Retina (tissue), 1 donor: ENCODE measurements around the gene MTX1.
A peak's percentile ranks its signal among the peaks of the same experiment; 100 is the strongest.
"Not testable (repeated sequence)": the region's sequence is repeated elsewhere in the genome, so short reads cannot be mapped to it uniquely, and the experiment has no call there.

Experiments
- DNase-seq: peaks from one replicate; pipeline ENCODE4 v3.0.0-alpha.2; 2016

MTX1 gene

GRCh38 chr1:155189926-155190325 is 18.6 kb upstream of the MTX1 start:
- not testable (repeated sequence) for DNase-seq

- no peak for DNase-seq
Measured at GRCh38 chr1:155191904-155192303, 16.6 kb upstream of the MTX1 start.

- no peak for DNase-seq
Measured at GRCh38 chr1:155192346-155193274, 15.9 kb upstream of the MTX1 start.

GRCh38 chr1:155193275-155193990 is 15.1 kb upstream of the MTX1 start:
- DNase-seq = peak; percentile 98

- not testable (repeated sequence) for DNase-seq
Measured at GRCh38 chr1:155193991-155194240, 14.6 kb upstream of the MTX1 start.

- no peak for DNase-seq
Measured at GRCh38 chr1:155195201-155196102, 13.0 kb upstream of the MTX1 start.

GRCh38 chr1:155196103-155196892 is 12.2 kb upstream of the MTX1 start:
- peak; percentile 74 for DNase-seq

- no peak for DNase-seq
Measured at GRCh38 chr1:155196893-155197638, 11.4 kb upstream of the MTX1 start.

GRCh38 chr1:155197901-155198546 is 10.5 kb upstream of the MTX1 start:
- DNase-seq = no peak

GRCh38 chr1:155198547-155198906 is 10.0 kb upstream of the MTX1 start:
- DNase-seq = no peak

- no peak for DNase-seq
Measured at GRCh38 chr1:155199792-155200191, 8.7 kb upstream of the MTX1 start.

GRCh38 chr1:155200920-155201319 is 7.6 kb upstream of the MTX1 start:
- DNase-seq = no peak

- DNase-seq = no peak
Measured at GRCh38 chr1:155202198-155202597, 6.3 kb upstream of the MTX1 start.

- no peak for DNase-seq
Measured at GRCh38 chr1:155202731-155203515, 5.6 kb upstream of the MTX1 start.

GRCh38 chr1:155205035-155205434 is 3.5 kb upstream of the MTX1 start:
- DNase-seq = no peak

GRCh38 chr1:155205969-155206593 is 2.4 kb upstream of the MTX1 start:
- no peak for DNase-seq

- DNase-seq = peak; percentile 88
Measured at GRCh38 chr1:155206891-155207805, 1.3 kb upstream of the MTX1 start.

- peak; percentile 81 for DNase-seq
Measured at GRCh38 chr1:155207806-155208540, 522 bp upstream of the MTX1 start, which contains the start of gene THBS3. THBS3 (minus strand) TSS chr1:155207897; CDS start chr1:155207876, 21 bp downstream.
